ENCODE data around the gene CFAP45.
"Not testable (repeated sequence)": the region's sequence is repeated elsewhere in the genome, so short reads cannot be mapped to it uniquely, and the experiment has no call there.

Gene CFAP45

DNA sequence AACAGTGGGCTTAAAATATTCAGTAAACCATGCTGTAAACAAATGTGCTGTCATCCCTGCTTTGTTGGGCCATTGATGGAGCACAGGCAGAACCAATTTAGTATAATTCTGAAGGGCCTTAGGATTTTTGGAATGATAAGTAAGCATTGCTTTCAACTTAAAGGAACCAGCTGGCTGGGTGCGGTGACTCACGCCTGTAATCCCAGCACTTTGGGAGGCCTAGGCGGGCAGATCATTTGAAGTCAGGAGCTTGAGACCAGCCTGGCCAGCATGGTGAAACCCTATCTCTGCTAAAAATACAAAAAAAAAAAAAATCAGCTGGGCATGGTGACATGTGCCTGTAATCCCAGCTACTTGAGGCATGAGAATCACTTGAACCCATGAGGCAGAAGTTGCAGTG, 4.1 kb upstream of the CFAP45 start:
- DNase-seq = not testable (repeated sequence)

DNA sequence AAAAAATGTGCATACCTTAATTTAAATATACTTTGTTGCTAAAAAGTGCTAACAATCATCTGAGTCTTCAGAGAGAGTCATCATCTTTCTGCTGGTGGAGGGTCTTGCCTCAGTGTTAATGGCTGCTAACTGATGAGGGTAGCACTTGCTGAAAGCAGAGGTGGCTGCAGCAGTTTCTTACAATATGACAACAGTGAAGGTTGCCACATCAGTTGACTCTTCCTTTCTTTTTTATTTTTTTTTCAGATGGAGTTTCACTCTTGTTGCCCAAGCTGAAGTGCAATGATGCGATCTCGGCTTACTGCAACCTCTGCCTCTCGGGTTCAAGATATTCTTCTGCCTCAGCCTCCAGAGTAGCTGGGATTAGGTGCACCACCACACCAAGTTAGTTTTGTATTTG, 2.6 kb upstream of the CFAP45 start:
- DNase-seq = no peak

DNA sequence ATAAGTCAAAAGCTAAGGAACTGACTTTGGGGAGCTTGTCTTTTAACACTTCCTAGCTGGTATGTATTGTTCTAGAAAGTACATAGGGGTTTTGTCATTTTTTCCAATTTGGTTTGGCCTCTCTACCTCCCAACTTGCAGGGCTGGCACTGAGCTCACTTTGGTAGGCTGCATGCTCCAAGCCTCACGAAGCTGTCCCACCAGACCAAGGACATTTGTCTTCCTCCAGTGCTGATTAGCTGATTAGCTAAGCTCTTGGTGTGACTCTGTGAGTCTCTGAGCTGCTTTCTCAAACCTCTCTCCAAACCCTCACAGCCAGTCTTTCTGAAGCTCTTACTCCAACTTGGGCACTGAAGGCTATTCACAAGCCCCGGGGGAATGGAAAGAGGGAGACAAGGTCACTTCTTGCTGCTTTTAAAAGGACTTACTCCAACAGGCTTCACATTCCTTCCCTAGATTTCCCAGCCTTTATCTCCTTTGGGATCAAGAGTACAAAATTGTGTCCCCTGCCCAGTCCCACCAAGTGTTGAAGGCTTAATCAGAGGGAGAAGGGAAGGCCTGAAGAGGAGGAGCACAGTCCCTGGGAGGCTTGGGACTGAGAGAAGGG, 893 bp upstream of the CFAP45 start:
- no peak for DNase-seq

DNA sequence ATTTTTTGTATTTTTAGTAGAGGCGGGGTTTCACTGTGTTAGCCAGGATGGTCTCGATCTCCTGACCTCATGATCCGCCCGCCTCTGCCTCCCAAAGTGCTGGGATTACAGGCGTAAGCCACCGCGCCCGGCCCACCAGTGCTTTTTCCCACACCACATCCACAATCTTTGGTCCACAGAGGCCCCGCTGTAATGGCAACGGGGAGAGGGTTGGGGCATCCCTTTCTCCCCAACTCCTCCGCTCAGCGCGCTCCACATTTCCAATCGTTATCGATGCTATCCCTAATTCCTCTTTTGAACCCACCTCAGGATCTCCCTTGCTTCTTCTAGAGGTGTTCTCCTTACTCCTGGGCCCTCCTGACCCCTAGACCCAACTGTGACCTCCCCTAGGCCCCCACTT, 331 bp downstream of the CFAP45 start:
- not testable (repeated sequence) for DNase-seq

DNA sequence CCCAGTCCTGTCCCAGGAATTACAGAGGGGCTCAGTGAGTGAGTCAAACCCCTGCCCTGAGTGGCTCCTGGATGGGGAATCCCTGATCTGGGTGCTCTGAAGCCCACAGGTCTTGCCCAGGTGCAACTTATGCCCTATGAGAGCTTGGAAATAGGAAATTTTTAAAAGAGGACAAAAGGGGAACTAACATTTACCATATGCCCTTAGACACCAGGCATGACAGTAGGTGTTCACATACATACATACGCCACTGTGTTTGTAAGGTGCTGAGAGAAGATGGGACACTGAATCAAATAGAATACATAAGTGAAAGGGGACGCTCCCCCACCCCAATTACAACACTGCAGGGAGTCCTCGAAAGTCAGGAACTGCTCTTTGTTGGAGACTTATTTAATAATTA, 1.4 kb downstream of the CFAP45 start:
- DNase-seq = no peak

DNA sequence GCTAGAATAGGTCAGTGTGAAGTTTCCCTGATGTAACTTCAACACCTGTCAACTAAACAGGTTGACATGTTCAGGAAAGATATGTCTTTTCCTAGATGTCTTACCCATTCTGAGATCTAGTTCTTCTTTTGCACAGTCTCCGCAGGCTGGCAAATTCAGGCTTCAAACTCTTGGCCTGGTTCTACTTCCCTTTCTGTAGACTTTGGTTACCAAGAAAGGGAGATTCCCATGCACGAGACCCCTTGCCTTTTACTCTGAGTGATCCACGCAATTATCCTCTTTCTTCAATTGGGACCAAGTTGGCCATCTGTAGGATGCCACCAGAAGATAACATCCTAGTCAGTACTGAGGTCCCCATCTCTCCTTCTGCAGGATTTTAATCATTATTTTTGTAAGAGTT, 2.0 kb downstream of the CFAP45 start:
- no peak for DNase-seq

DNA sequence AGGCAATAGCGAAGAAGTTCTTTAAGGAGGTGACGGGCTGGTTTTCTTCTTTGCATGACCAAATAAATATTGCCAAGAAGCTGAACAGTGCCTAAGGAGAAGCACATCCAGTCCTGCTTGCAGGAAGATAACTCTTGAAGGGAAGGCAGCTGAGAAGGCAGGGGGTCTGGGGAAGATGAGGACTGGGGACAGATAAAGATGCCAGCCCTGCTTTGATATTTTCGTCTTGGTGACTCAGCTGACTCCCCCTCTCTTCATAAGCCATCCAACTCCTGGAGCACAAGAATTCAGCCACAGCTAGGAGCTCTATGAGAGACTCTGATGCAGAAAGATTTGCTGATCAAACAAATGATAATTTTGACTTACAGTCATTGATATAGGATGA, 3.4 kb downstream of the CFAP45 start:
- no peak for DNase-seq

DNA sequence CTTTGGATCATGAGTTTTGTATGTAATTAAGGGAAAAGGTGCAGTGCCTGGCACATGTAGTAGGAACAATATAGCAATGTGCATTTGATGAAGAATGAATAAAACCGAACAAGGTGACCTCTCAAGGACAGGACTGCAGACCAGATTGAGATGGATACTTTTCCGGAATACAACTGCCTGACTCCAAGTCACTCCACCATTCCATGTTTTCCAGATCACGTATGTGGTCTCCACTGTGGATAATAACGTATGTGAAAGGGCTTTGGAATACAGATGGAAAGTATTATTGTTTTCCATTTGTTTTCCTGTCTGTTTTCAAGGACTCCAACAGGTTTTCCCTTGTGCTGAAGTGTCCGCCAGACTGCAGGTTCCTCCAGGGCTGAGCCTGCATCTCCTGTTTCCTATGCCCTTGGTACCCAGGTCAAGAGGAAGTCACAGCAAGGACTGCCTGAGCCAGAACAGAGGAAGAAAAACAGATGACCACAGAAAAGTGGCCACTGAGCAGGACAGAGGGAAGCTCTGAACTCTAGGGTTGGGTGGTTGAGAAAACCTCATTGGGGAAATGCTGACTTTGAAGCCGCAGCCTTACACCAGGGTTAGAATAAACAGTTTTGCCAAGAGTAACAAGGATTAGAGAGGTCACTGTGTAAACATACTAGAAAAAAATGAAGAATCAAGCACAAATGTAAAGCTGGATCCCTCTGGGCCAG, 4.0 kb downstream of the CFAP45 start:
- DNase-seq = no peak

DNA sequence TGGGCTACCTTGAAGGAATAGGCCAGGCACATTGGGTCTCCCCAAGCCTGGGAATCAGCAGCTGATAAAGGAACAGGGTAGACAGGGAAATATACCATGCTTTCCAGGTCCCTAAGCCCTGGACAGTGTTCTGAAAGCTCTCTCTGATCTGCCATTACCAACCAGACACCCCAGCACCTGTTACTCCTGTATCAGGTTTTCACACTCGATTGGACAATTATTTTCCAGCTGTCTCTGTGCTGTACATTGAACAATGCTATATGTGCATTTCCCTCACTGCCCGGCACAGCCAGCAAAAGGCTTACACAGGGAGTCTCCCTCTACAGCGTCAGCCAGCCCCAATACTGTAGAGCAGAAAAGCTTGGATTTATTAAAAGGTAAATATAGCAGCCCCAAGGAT, 4.7 kb downstream of the CFAP45 start:
- DNase-seq = no peak

DNA sequence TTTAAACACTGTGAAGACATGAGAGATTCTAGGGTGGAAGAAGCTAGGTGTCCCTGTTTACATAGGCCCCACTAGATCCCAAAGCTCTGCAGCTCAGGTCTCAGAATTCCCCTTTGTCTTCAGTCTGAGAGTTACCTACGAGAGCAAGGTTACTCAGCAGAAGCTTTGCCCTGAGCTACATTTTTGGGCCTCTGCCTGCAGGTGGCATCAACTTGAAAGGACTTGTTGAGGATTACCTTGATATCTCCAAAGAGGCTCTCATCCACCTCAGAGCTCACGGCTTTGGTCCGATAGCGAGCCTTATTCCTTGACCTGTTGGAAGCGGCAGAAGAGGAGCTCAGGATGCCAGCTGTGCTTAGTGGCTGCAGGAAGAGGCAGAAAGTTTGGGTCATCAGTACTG, 7.0 kb downstream of the CFAP45 start:
- DNase-seq = no peak

DNA sequence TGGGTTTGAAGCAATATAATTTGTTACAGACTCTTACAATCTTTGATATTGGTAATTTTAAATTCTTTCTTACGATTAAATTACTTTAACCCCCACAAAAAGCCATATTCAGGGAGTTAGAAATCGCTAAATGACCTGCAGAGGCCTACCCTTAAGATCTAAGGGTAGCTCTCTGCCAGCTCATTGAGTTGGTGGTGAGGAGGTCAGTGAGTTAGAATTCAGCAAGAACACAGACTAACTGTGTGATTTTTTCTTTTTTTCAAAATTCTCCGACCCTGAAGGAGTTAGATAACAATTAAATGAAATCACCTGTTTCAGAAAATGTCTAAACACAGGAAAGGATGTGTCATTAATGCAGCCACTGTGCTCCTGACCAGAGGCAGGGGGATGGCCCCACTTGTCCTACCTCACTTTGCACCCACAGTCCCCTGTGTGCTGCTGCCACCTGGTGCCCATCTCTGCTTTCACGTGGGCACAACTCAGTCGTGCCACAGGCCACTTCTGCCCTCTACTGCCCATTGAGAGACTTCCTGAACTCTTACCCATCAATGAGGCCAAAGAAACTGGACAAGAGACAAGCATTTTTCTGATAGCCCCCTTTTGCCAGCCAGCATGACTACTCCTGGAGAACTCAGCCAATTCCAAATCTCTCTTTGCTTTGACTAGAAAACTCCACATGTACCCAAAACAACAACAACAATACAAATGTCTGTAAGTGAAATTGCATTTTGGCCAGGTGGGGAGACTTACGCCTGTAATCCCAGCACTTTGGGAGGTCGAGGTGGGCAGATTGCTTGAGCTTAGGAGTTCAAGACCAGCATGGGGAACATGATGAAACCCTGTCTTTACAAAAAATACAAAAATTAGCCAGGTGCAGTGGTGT, 8.4 kb downstream of the CFAP45 start:
- DNase-seq = peak; percentile 90

DNA sequence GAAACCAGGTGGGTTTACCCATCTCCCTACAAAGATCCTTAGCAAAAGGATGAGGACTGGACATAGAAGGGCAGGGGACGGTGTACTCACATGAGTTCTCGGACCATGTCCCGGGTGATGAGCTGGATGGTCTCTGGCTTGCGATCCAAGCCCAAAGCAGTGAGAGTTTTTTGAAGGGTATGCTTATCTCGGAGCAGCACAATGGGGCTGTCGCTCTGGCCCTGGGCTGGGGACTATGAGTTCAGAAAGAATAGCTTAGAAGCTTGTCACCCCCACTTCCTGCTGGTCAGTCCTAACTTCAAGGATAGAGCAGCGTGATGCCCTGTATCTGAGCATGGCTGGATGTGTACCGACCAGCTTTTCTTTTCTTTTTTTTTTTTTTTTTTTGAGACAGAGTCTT, 9.6 kb downstream of the CFAP45 start:
- DNase-seq = no peak

DNA sequence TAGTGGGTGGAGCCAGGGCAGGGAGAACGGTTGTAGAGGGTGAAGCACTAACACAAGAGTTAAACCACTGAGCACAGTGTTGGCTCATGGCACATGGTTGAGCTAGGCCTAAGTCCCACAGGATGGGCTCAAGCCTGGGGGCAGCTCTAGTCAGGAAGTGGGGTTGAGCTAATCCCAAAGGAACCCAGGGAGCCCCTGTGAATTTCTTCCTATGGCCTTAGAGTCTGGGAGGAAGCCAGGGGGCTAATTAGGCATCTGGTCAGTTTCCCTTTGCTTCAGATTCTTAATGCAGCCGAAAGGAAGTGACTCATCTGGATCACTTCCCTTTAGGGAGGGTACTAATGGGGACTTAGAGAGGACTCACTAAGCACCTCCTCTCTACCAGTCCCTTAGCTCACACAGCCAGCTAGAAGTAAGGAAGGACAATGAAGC, 10.1 kb downstream of the CFAP45 start:
- no peak for DNase-seq

DNA sequence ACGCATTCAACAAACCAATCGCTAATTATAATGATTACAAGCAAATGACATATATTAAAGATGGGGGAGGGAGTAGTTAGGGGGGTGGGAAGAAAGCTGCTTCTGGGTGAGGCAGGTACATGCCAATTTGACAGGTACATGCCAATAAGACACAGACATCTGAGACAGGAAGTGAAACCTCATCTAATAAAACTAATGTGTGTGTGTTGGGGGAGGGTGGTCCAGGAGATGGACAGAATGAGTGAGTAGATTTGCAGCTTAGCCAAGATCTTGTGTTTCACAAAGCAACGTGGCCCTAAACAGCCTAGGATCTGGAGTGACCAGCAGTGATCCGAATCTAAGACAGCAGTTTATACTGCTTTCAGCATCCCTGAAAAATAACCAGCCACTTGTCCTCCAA, 10.8 kb downstream of the CFAP45 start:
- no peak for DNase-seq

DNA sequence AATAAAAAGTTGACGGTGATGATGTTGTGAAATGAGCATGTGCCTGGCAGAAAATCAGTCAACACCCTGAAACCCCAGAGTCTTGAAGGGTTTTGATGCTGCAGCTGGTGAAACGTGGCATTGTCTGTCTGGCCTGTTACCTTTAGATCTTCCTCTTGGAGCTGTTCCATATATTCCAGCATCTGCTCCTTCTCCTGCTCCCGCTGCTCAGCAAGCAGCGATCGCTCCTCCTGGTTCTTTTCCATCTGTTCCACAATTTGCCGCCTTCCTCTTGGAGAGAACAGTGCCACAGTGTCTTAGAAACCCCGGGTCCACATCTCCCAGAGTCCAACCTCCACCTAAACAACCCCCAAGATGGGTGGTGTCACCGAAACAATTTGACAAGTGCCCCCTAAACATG, 15.7 kb downstream of the CFAP45 start:
- no peak for DNase-seq

DNA sequence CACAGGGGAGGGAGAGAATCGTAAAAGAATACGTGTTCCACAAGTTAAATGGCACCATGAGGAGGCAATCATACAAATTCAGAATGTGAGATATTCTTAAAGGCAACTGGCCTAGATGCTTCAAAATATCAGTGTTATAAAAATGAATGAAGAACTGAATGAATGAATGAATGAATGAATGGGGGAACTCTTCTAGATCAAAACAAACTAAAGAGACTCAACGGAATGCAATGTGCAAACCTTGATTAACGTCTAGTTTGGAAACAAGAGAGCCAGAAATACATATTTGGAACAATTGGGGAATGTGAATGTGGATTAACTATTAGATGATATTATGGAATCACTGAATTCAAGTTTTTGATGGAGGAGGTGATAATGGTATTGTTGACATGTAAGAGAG, 16.8 kb downstream of the CFAP45 start:
- DNase-seq = no peak

DNA sequence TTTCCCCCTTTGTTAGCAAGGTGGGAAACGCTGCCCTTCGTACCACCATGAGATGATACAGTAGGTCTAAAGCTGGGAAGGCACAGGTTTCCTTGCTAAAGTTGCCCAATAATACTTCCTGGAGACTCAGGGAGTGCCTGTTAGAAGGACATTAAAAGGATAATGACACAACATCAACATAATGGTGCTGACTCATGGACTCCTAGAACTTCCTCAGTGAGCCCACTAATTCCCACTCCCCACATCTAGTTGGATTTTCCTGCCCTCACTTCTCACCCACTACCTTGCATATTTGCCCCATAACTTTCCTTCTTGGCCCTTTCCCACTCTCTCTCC, 17.5 kb downstream of the CFAP45 start:
- no peak for DNase-seq

DNA sequence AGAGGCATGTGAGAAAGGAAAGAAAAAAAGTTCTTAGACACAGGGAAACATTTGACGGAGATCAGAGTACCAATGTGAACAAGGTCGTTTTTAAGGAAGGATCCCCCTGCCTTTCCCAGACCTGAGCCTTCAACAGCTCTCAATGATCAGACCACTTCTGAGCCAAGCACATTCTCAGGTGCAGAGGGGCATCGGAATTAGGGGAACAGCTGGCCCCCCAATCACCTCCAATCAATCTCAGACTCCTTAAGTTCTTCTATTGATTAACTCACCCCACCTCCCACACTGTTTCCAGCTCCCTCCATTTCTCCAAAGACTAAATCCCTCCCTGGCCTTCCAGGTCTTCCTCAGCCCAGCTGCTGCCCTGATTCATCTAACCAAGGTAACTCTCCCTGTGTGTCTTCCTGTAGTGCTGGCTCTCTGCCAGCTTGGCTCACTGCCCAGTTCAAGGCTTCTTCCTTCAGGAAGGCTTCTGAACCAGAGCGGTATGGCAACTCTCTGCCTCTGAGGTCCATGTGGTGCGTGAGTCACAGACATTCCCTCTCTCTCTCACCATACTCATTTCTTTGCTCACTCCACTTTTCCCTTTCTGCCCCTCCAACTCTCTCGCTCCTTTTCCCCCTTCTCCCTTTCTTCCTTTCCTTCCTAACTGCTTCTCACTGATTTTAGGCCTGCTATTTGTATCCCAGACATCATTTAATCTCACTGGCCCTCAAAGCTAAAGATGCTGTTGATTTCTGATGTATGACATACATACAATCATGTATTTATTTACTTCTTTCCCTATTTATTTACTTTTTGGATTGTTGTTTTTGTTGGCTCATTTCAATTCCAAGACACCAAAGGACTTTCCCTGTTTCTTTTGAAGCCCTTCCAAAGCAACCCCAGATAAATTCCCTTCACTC, 18.1 kb downstream of the CFAP45 start:
- DNase-seq = peak; percentile 80

DNA sequence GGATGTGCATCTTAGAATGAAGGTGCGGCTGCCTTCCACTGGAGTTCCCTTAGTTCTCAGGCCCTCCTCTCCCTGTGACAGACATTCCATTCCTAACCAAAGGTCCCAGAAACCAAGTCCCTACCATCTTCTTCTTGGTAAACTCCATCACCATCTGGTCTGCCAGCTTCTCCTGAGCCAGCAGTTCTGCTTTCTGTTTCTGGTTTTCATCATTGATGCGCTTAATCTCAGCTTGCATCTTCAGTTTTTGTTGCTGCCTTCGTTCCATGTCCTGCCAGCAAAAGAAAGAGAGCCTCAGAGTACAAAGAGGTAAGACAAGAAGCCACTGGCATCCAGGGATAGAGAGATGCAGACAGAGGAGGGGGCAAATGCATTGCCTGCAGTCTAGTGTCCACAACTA, 19.5 kb downstream of the CFAP45 start:
- DNase-seq = no peak

DNA sequence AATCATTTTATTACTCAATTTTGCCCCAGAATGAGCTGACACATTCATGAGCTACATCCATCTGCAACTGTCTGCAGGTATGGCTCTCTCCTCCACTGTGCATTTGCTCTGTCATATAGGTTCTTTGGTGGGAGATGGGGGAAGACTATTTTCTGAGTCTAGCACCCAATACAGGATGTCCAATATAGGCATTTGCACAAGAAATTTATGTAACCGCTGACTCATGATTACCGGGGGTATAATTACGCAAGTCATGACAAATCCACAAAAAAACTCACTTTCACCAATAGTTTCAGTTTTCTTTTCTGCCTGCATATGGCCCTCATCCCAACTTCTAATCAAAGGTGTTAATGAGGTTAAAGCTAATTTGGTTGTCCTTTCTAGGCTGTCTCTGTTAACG, 20.0 kb downstream of the CFAP45 start:
- DNase-seq = no peak

DNA sequence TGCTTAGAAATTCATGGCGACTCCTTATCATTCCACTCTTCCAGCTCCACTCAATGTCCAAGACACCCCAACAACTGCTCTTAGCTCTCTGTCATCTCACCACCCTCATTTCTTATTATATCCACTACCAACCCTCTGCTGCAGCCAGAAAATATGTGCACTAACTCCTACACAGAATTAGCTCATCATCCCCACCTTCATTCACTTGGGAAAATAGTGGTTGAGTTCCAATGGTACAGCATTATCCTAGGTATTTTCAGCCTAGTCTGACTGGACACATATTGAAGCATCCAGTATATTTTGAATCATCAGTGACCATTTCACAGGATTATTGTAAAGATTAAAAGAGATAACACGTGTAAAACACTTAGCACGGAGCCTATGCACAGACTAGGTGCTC, 20.8 kb downstream of the CFAP45 start:
- DNase-seq = no peak

DNA sequence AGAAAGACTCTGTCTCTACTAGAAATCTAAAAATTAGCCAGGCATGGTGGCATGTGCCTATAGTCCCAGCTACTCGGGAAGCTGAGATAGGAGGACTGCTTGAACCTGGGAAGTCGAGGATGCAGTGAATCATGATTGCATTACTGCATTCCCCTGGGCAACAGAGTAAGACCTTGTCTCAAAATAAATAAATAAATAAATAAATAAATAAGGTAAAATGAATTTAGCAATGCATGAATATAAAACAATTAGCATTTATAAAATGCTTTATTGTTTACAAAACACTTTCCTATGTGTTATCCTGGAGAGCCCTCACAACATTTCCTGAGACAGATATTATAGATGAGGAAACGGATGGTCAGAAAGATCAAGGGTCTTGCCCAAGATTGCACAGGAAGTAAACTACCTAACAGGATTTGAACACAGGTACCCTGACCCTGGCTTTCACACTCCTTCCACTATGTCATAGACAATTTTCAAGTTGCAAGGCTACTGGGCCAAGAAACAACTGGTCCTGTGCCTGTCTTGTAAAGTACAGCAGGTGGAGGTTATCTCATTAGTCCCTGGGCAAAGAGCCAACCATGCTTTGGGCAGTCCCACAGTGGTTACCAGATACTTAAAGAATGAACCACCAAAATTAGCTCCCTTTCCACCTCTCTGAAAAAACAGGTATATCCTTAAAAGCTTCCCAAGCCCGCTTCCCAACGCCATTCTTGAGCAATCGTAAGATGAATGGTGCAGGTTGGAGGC, 22.1 kb downstream of the CFAP45 start:
- DNase-seq = no peak

Data from activated effector memory CD4-positive, alpha-beta T cell treated with anti-CD3 and anti-CD28 coated beads, Interleukin-2, amount 50 U/mL, for 16 hours (primary cell).